Measurements from ENCODE around the gene IMPA2.

DNA sequence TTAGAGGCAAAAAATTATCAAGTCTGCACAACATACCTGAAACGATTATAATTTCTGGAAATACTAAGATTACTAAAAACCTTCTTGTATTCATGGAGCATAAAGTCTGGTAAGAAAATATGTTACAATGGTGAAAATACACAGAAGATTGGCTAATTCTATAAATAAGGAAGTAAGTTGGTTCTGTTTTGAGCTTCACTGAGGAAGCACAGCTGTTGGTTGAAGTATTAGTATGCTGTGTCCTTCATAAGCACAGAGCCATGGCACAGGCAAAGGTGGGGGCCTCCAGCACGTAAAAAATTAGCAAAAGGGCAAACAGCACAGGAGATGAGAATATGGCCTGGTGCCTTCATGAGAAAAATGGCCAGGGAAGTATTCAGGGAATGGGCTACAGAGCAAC lies 72.0 kb downstream of the IMPA2 start:
- TF ChIP-seq, protein P1, sequence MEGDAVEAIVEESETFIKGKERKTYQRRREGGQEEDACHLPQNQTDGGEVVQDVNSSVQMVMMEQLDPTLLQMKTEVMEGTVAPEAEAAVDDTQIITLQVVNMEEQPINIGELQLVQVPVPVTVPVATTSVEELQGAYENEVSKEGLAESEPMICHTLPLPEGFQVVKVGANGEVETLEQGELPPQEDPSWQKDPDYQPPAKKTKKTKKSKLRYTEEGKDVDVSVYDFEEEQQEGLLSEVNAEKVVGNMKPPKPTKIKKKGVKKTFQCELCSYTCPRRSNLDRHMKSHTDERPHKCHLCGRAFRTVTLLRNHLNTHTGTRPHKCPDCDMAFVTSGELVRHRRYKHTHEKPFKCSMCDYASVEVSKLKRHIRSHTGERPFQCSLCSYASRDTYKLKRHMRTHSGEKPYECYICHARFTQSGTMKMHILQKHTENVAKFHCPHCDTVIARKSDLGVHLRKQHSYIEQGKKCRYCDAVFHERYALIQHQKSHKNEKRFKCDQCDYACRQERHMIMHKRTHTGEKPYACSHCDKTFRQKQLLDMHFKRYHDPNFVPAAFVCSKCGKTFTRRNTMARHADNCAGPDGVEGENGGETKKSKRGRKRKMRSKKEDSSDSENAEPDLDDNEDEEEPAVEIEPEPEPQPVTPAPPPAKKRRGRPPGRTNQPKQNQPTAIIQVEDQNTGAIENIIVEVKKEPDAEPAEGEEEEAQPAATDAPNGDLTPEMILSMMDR (IDR thresholded peaks at IDR 0.05; ENCODE audit: low read depth, low read length) = no peak
- no peak for TF ChIP-seq POLR2A (IDR thresholded peaks at IDR 0.05; ENCODE audit: extremely low read depth, insufficient read length)
